ENCODE results near the gene FOXE1. TPM values are rescaled to one million over a fixed set of nuclear protein-coding genes. Genes with fewer than 3 reads are reported as not detected.
A peak's percentile ranks its signal among the peaks of the same experiment; 100 is the strongest.

The FOXE1 gene
- total RNA-seq, 1 experiment from 2014 or later: not detected

GRCh38 chr9:97853844-97854695 is 1.0 kb downstream of the FOXE1 start:
- H2BK20ac ChIP-seq (ENCODE audit: low read depth, low read length, poor library complexity, severe bottlenecking): no peak overlapping the region
- H3K9me3 Mint-ChIP-seq: 0 out of 5 replicates have a peak, but pooled peaks cover 3% of the 10 kb centered on the region in 2 experiments
- peak overlapping the region; percentile 39 for H3K4me2 ChIP-seq (ENCODE audit: insufficient read depth, insufficient read length, low read length)
- no peak overlapping the region for H3T11ph ChIP-seq (ENCODE audit: low read length)
- H3K4me3 Mint-ChIP-seq: peak overlapping the region; percentile 66 to 84
- H3K14ac ChIP-seq (ENCODE audit: insufficient read depth, low read length): no peak overlapping the region; the same call in 1 of the 2 replicates
- H2AFZ ChIP-seq (ENCODE audit: low read length): no peak overlapping the region
- H2BK5ac ChIP-seq (ENCODE audit: insufficient read length, low read length): no peak overlapping the region
- peak; percentile 44 for TF ChIP-seq CTCF (conservative IDR thresholded peaks at IDR 0.05)
- no peak overlapping the region for H3K27ac ChIP-seq (ENCODE audit: insufficient read length, low read depth, low read length)
- peaks cover 0 to 1% (median 0%) of the 10 kb centered on the region in 3 experiments; a peak in 3 of 7 replicates for H3K36me3 Mint-ChIP-seq (ENCODE audit: insufficient read depth in 1 of 3, low read depth in 3 of 3)
- peaks cover 10% of the 10 kb centered on the region for H3K23me2 ChIP-seq (ENCODE audit: insufficient read length, low read depth, low read length, poor library complexity, severe bottlenecking)
- no peak overlapping the region for H2BK12ac ChIP-seq (ENCODE audit: insufficient read length, low read depth, low read length)
- WGBS (ENCODE audit: extremely low coverage, insufficient read length, low lambda C conversion rate): no CpG with 5 or more reads among the region's 125 CpGs
- H3K27ac Mint-ChIP-seq: no peak overlapping the region
- H3K4ac ChIP-seq (ENCODE audit: low read depth, low read length): no peak overlapping the region
- no peak overlapping the region for H4K5ac ChIP-seq (ENCODE audit: insufficient read length, low read depth, low read length)
- peaks cover 93% of the 10 kb centered on the region for H3K27me3 ChIP-seq (ENCODE audit: insufficient read depth, low read length)
- no peaks in the 10 kb centered on the region for H3K79me1 ChIP-seq (ENCODE audit: insufficient read depth, low read depth, low read length, poor library complexity, severe bottlenecking)
- H3K18ac ChIP-seq (ENCODE audit: insufficient read length, low read depth, low read length): no peak overlapping the region
- H3K4me1 Mint-ChIP-seq: peaks cover 18 to 32% of the 10 kb centered on the region in 2 experiments
- no peak overlapping the region for H3K9ac ChIP-seq (ENCODE audit: extremely low read depth, insufficient read length, low read length)
- peak; percentile 78 for DNase-seq
- H4K91ac ChIP-seq (ENCODE audit: insufficient read length, low read depth, low read length): no peak overlapping the region
- H2AK5ac ChIP-seq (ENCODE audit: insufficient read length, low read length): no peak overlapping the region
- H3K79me2 ChIP-seq (ENCODE audit: insufficient read depth, low read length): no peaks in the 10 kb centered on the region
- no peak overlapping the region for H2BK15ac ChIP-seq (ENCODE audit: low read depth, low read length)
- H4K8ac ChIP-seq (replicated peaks; ENCODE audit: insufficient read length, low read depth, low read length): no peak overlapping the region
- no peaks in the 10 kb centered on the region; the same call in 1 of the 2 replicates for H3K4me1 ChIP-seq (ENCODE audit: insufficient read depth, low read length)
- H2BK120ac ChIP-seq (ENCODE audit: low read depth, low read length, poor library complexity, severe bottlenecking): no peak overlapping the region
- H3K23ac ChIP-seq (ENCODE audit: insufficient read length, low read depth, low read length): no peak overlapping the region
- H3K9me3 ChIP-seq (ENCODE audit: control insufficient read depth, low read depth, low read length): no peaks in the 10 kb centered on the region
- no peaks in the 10 kb centered on the region for H4K20me1 ChIP-seq (ENCODE audit: control insufficient read depth, insufficient read depth, insufficient read length)
- no peak overlapping the region for H3K56ac ChIP-seq (ENCODE audit: insufficient read length, low read depth, low read length)
- peaks cover 93% of the 10 kb centered on the region for H3K27me3 Mint-ChIP-seq (ENCODE audit: low read depth)
